ENCODE data around the gene SPINT4. TPM values are rescaled to one million over a fixed set of nuclear protein-coding genes. Genes with fewer than 3 reads are reported as not detected.

Gene SPINT4
- total RNA-seq (2022; extraction: Qiagen RNA extraction; ENCODE audit: low read depth): not detected in 5 replicates

GRCh38 chr20:45722047-45722446 is at the start of gene SPINT4:
Gene SPINT4 (plus strand): TSS chr20:45722347. CDS start chr20:45722368, 21 bp downstream.

GRCh38 chr20:45701873-45702272 is 20.3 kb upstream of the SPINT4 start, which contains the start of gene WFDC13:
Gene WFDC13 (plus strand): TSS chr20:45702038. CDS start chr20:45702124, 86 bp downstream.

GRCh38 chr20:45704969-45705637 is 17.0 kb upstream of the SPINT4 start, which contains the start of gene WFDC10B:
Gene WFDC10B (minus strand): TSS chr20:45705019. CDS start chr20:45685992, 19,027 bp downstream.

Other genes starting within 250 kb of the SPINT4 start
- gene SPINT3, start 206.7 kb upstream of the SPINT4 start, total RNA-seq (2022; extraction: Qiagen RNA extraction; ENCODE audit: low read depth): not detected in 5 replicates
- gene WFDC6, start 182.9 kb upstream of the SPINT4 start, total RNA-seq (2022; extraction: Qiagen RNA extraction; ENCODE audit: low read depth): not detected in 5 replicates
- gene EPPIN, start 174.9 kb upstream of the SPINT4 start, total RNA-seq (2022; extraction: Qiagen RNA extraction; ENCODE audit: low read depth): not detected in 5 replicates
- gene WFDC8, start 143.1 kb upstream of the SPINT4 start, total RNA-seq (2022; extraction: Qiagen RNA extraction; ENCODE audit: low read depth): not detected in 5 replicates
- not detected in 5 replicates for gene WFDC10A, start 92.6 kb upstream of the SPINT4 start, total RNA-seq (2022; extraction: Qiagen RNA extraction; ENCODE audit: low read depth)
- gene WFDC9, start 91.1 kb upstream of the SPINT4 start, total RNA-seq (2022; extraction: Qiagen RNA extraction; ENCODE audit: low read depth): not detected in 5 replicates
- gene WFDC11, start 52.1 kb upstream of the SPINT4 start, total RNA-seq (2022; extraction: Qiagen RNA extraction; ENCODE audit: low read depth): not detected in 5 replicates
- gene WFDC13, start 20.3 kb upstream of the SPINT4 start, total RNA-seq (2022; extraction: Qiagen RNA extraction; ENCODE audit: low read depth): not detected in 5 replicates
- not detected in 5 replicates for gene WFDC10B, start 17.3 kb upstream of the SPINT4 start, total RNA-seq (2022; extraction: Qiagen RNA extraction; ENCODE audit: low read depth)
- not detected in 5 replicates for gene WFDC3, start 69.5 kb downstream of the SPINT4 start, total RNA-seq (2022; extraction: Qiagen RNA extraction; ENCODE audit: low read depth)
- gene DNTTIP1, start 69.6 kb downstream of the SPINT4 start, total RNA-seq (2022; extraction: Qiagen RNA extraction; ENCODE audit: low read depth): 33.0 to 35.3 TPM (median 35.0 TPM) in 5 replicates
- 213 to 281 TPM (median 233 TPM) in 5 replicates for gene UBE2C, start 90.3 kb downstream of the SPINT4 start, total RNA-seq (2022; extraction: Qiagen RNA extraction; ENCODE audit: low read depth)
- gene TNNC2, start 105.0 kb downstream of the SPINT4 start, total RNA-seq (2022; extraction: Qiagen RNA extraction; ENCODE audit: low read depth): not detected in 5 replicates
- gene SNX21, start 111.5 kb downstream of the SPINT4 start, total RNA-seq (2022; extraction: Qiagen RNA extraction; ENCODE audit: low read depth): 6.9 to 12.6 TPM (median 11.5 TPM) in 5 replicates
- gene ACOT8, start 135.0 kb downstream of the SPINT4 start, total RNA-seq (2022; extraction: Qiagen RNA extraction; ENCODE audit: low read depth): 11.6 to 22.7 TPM (median 19.3 TPM) in 5 replicates
- 1.4 to 1.9 TPM (median 1.7 TPM) in 5 replicates for gene ZSWIM3, start 135.3 kb downstream of the SPINT4 start, total RNA-seq (2022; extraction: Qiagen RNA extraction; ENCODE audit: low read depth)
- gene ZSWIM1, start 158.9 kb downstream of the SPINT4 start, total RNA-seq (2022; extraction: Qiagen RNA extraction; ENCODE audit: low read depth): 4.5 to 6.4 TPM (median 5.2 TPM) in 5 replicates
- gene SPATA25, start 165.3 kb downstream of the SPINT4 start, total RNA-seq (2022; extraction: Qiagen RNA extraction; ENCODE audit: low read depth): 0.39 to 0.89 TPM (median 0.85 TPM) in 4 of 5 replicates, not detected in the other
- gene NEURL2, start 168.9 kb downstream of the SPINT4 start, total RNA-seq (2022; extraction: Qiagen RNA extraction; ENCODE audit: low read depth): 0.79 to 1.5 TPM (median 0.94 TPM) in 5 replicates
- 80.5 to 129 TPM (median 114 TPM) in 5 replicates for gene CTSA, start 169.0 kb downstream of the SPINT4 start, total RNA-seq (2022; extraction: Qiagen RNA extraction; ENCODE audit: low read depth)
- 1.3 to 2.2 TPM (median 1.5 TPM) in 5 replicates for gene PLTP, start 189.8 kb downstream of the SPINT4 start, total RNA-seq (2022; extraction: Qiagen RNA extraction; ENCODE audit: low read depth)
- gene PCIF1, start 212.3 kb downstream of the SPINT4 start, total RNA-seq (2022; extraction: Qiagen RNA extraction; ENCODE audit: low read depth): 19.8 to 36.7 TPM (median 33.6 TPM) in 5 replicates
- gene ZNF335, start 249.9 kb downstream of the SPINT4 start, total RNA-seq (2022; extraction: Qiagen RNA extraction; ENCODE audit: low read depth): 6.3 to 10.5 TPM (median 9.8 TPM) in 5 replicates